Activated naive CD8-positive, alpha-beta T cell treated with anti-CD3 and anti-CD28 coated beads, Interleukin-2, amount 10 ng/mL, durations not matched to agents 7 days and 5 days (primary cell): Measurements from ENCODE around the gene TRAM2. TPM values are rescaled to one million over a fixed set of nuclear protein-coding genes. Genes with fewer than 3 reads are reported as not detected.

ENCODE experiments used
- ATAC-seq: fragments of 150-1000 bp; cut with Tn5 transposase; one replicate; pipeline ENCODE4 v1.10.0; 2021; ENCODE audit warnings: low read depth, moderate library complexity
- POLR2A ChIA-PET: fragments of 350-600 bp; sonication (Branson Sonifier 250); formaldehyde crosslinking; loops from one replicate; lab custom pipeline; 2021; ENCODE audit warnings: antibody characterized with exemption; lab: Charles Lee
- DNase-seq: peaks from one replicate; pipeline ENCODE4 v3.0.0; 2021
- H3K27ac Mint-ChIP-seq: one replicate; pipeline ENCODE4 v1.8.0; 2022; ENCODE audit warnings: mild to moderate bottlenecking, mixed read lengths
- H3K27me3 Mint-ChIP-seq: one replicate; pipeline ENCODE4 v1.8.0; 2022; ENCODE audit warnings: mild to moderate bottlenecking, moderate library complexity, mixed read lengths
- H3K36me3 Mint-ChIP-seq: one replicate; pipeline ENCODE4 v1.8.0; 2021; ENCODE audit warnings: mild to moderate bottlenecking, mixed read lengths
- H3K4me1 Mint-ChIP-seq: one replicate; pipeline ENCODE4 v1.8.0; 2021; ENCODE audit warnings: mixed read lengths
- H3K4me3 Mint-ChIP-seq: one replicate; pipeline ENCODE4 v1.8.0; 2022; ENCODE audit warnings: mild to moderate bottlenecking, moderate library complexity, mixed read lengths
- H3K9me3 Mint-ChIP-seq: one replicate; pipeline ENCODE4 v1.8.0; 2021; ENCODE audit warnings: mixed read lengths
- total RNA-seq, 2 experiments: library from RNA; stranded (reverse); gene quantifications; one replicate each; pipeline ENCODE4 v1.2.3, GENCODE V29; 2021

TRAM2 gene
- total RNA-seq, 2 experiments from 2014 or later, result 4.8 to 5.0 TPM

DNA sequence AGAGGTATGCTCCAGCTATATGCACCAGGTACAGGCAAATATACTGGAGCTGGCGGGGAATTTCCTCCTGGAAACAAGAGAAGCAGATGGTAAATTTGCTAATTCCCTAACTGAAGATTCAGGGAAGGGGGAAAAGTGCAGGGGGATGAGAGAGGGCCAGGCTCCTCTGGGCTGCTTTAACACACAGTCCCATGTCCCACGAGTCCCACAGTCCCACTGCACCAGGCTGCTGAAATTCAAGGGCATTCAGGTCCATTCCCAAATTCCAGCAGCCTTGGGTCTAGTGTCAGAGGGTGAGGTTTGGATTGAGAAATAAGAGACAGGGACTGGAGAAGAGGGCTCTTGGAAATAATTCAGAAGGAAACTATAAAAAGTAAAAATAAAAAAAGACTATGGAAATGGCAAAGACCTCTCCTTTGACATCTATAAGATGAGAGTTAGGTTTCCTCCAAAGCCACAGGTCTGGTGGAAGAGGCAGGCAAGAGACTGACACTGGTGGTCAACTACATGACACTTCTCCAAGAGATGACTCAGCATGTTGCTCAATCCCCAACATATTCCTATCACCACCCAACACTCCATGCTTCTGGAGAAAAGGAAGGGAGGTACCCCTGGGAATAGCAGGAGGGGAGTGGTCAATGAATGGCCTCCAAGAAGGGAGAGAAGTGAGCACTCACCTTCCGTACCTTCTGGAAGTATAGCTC, 69.2 kb downstream of the TRAM2 start:
- H3K4me1 Mint-ChIP-seq, result no peaks in the 10 kb centered on the region
- DNase-seq, result no peak
- POLR2A ChIA-PET, result no interaction called here
- H3K9me3 Mint-ChIP-seq, result no peaks in the 10 kb centered on the region
- no peaks in the 10 kb centered on the region for H3K36me3 Mint-ChIP-seq
- no peak overlapping the region for H3K4me3 Mint-ChIP-seq
- no peak for ATAC-seq
- no peaks in the 10 kb centered on the region for H3K27me3 Mint-ChIP-seq
- H3K27ac Mint-ChIP-seq, result no peak overlapping the region

- ATAC-seq (no peak), DNase-seq (no peak)
- Mint-ChIP-seq H3K9me3 (no peaks in the 10 kb centered on the region), H3K27ac (no peak overlapping the region), H3K27me3 (no peaks in the 10 kb centered on the region), H3K4me1 (no peaks in the 10 kb centered on the region), H3K36me3 (no peaks in the 10 kb centered on the region), H3K4me3 (no peak overlapping the region)
- POLR2A ChIA-PET, result no interaction called here
These were observed 70.4 kb downstream of the TRAM2 start for GRCh38 chr6:52506476-52506875.

DNA sequence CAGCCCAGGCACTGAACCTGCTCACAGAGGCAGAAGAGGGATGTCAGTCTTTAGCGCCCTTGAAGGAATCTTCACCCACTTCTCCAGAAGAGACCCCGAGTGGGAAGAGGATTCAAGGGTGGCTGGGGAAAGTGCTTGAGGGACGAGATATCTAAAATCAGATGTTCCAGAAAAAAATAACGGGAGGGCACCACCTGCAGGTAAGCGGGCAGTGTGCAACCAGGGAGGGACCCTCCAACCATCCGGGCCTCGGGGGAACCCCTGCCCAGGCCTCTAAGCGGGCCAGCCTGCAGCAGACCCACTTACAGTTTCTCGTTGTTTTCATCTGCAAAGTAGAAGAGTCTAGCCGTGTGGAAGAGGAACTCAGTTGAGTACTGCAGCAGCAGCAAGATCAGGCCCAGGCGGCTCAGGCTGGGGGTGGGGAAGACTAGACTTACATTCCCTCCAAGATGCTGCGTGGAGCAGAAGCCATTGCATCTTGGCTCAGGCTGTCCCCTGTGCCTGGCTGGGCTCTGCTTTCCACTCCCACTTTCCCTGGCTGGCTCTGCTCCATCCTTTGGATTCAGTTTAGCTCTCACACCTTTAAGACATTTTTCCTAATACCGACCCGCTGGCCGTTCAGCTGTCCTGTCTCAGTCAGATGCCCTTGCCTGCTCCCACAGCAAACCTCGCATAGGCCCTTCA, 71.0 kb downstream of the TRAM2 start:
- H3K27me3 Mint-ChIP-seq, result no peaks in the 10 kb centered on the region
- no peaks in the 10 kb centered on the region for H3K36me3 Mint-ChIP-seq
- H3K4me3 Mint-ChIP-seq, result no peak overlapping the region
- POLR2A ChIA-PET, result no interaction called here
- no peak overlapping the region for H3K27ac Mint-ChIP-seq
- no peaks in the 10 kb centered on the region for H3K4me1 Mint-ChIP-seq
- DNase-seq (no peak), ATAC-seq (no peak)
- H3K9me3 Mint-ChIP-seq, result no peaks in the 10 kb centered on the region

- Mint-ChIP-seq H3K27me3 (no peaks in the 10 kb centered on the region), H3K4me3 (no peak overlapping the region), H3K9me3 (no peaks in the 10 kb centered on the region), H3K36me3 (no peaks in the 10 kb centered on the region), H3K27ac (no peak overlapping the region), H3K4me1 (no peaks in the 10 kb centered on the region)
- DNase-seq (no peak), ATAC-seq (no peak)
- POLR2A ChIA-PET, result no interaction called here
These were observed 72.1 kb downstream of the TRAM2 start for GRCh38 chr6:52504782-52505136.

DNA sequence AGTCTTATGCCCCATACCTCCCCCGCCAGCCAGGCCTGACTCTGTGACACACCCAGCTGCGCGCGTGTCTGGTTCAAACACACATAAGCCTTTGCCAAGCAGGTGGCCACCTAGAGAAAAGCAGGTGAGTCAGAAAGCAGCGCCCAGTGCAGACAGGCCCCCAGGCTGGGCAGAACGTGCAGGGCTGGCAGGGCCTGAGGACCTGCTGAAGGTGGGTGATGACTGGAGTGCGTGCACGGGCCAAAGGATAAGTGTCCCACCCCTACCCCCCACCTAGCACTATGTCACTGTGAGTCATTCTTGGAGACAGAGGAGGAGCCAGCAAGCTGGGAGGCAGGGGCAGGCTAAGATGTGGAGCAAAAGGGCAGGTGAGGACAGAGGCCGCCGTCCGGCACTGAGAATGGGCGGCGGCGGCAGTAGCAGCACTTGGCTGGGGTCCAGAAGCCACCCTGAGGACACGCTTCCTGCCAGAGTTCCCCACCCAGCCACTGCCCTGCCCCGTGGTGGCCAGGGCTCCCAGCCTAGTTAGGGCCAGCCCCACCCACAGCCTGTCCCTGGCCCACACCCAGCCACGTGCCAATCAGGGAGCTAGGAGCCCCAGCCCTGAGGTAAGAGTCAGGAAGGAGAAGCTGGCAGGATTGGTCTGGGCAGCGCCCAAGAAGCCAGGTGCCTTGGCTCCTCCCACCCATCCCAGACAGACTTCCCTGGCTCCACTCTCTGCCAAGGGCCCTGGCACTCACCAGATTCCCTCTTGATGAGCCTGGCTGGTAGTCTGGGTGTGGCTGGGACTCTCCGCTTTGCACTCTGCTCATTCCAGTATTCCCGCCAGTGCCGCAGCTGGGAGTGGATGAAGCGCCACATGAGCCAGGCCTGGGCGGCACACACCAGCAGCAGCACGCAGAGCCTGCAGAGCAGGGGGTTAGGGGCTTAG, 72.7 kb downstream of the TRAM2 start:
- POLR2A ChIA-PET, result no interaction called here
- H3K27me3 Mint-ChIP-seq, result no peaks in the 10 kb centered on the region
- H3K9me3 Mint-ChIP-seq, result no peaks in the 10 kb centered on the region
- no peaks in the 10 kb centered on the region for H3K4me1 Mint-ChIP-seq
- H3K27ac Mint-ChIP-seq, result no peak overlapping the region
- DNase-seq, result no peak
- H3K4me3 Mint-ChIP-seq, result no peak overlapping the region
- ATAC-seq, result peak; percentile 18
- no peaks in the 10 kb centered on the region for H3K36me3 Mint-ChIP-seq

- DNase-seq (no peak), ATAC-seq (no peak)
- POLR2A ChIA-PET, result no interaction called here
- no peaks in the 10 kb centered on the region for H3K4me1 Mint-ChIP-seq
- H3K27me3 Mint-ChIP-seq, result no peaks in the 10 kb centered on the region
- no peak overlapping the region for H3K4me3 Mint-ChIP-seq
- no peaks in the 10 kb centered on the region for H3K36me3 Mint-ChIP-seq
- H3K27ac Mint-ChIP-seq, result no peak overlapping the region
- H3K9me3 Mint-ChIP-seq, result no peaks in the 10 kb centered on the region
These were observed 73.5 kb downstream of the TRAM2 start for GRCh38 chr6:52503323-52503747.

DNA sequence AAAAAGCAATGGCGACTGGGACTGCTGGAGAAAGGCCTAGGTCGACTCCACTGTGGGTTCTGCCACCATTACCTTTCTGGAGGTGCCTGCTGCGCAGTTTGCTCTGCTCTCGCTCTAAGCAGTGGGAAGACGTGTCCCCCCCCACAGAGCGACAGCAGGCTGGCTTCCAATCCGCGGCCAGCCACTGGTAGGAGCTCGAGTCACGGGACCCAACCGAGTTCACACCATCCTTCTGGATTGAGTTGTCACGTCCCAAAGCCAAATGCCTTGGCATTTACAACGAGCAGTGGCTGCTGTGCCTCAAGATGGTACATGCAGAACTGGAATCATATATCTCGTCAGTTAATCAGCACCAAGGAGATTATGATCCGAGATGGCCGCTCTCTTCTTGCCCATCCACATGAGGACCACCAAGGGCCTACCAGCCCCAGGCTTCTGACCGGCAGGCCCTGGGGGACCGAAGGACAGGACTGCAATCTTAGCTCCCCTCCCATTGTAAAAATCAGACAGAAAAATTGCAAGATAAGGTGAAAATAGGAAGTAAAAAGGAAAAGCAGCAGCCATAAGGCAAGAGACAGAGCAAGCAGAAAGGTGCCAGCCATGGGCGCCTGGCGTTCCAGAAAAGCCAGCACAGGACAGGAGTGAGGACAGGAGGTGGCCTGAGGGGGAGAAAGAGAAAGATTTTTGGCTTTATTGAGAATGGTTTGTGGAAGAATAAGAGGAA, 74.4 kb downstream of the TRAM2 start:
- DNase-seq (no peak), ATAC-seq (no peak)
- H3K4me1 Mint-ChIP-seq, result no peaks in the 10 kb centered on the region
- H3K27ac Mint-ChIP-seq, result no peak overlapping the region
- POLR2A ChIA-PET, result no interaction called here
- no peaks in the 10 kb centered on the region for H3K36me3 Mint-ChIP-seq
- no peaks in the 10 kb centered on the region for H3K9me3 Mint-ChIP-seq
- no peak overlapping the region for H3K4me3 Mint-ChIP-seq
- no peaks in the 10 kb centered on the region for H3K27me3 Mint-ChIP-seq

GRCh38 chr6:52500238-52501129, 76.4 kb downstream of the TRAM2 start:
- no peak for ATAC-seq
- no peak for DNase-seq
- no peak overlapping the region for H3K4me3 Mint-ChIP-seq
- no peaks in the 10 kb centered on the region for H3K4me1 Mint-ChIP-seq
- H3K27me3 Mint-ChIP-seq, result no peaks in the 10 kb centered on the region
- H3K9me3 Mint-ChIP-seq, result no peaks in the 10 kb centered on the region
- POLR2A ChIA-PET, result no interaction called here
- no peak overlapping the region for H3K27ac Mint-ChIP-seq
- H3K36me3 Mint-ChIP-seq, result no peaks in the 10 kb centered on the region

DNA sequence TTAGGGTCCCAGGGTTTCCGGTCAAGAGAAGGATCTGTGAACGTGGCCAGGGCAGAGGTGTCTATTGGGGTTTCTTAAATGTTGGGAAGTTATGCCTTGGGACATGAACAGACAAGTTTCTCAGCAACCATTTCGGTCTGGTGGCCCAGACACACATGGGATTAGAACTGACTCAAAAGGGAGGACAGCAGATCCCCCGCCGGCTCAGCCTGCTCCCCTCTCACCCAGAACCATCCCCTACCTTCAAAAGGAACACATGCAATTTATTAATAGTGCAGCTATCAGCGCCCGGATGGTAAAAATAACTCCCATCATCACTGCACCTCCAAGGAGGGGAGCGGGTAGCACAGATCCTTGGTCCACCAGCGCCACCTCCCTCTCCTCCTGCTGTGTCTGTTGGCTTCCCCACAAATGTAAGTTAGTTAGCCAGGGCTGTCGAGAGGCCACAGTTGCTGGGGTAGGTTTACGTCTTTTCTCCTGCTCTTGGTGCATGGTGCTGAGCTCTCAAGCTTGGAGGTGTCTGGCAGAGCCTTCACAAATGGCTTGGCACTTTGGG, 77.1 kb downstream of the TRAM2 start:
- Mint-ChIP-seq H3K9me3 (no peaks in the 10 kb centered on the region), H3K4me1 (no peaks in the 10 kb centered on the region), H3K27me3 (no peaks in the 10 kb centered on the region), H3K36me3 (no peaks in the 10 kb centered on the region), H3K4me3 (no peak overlapping the region), H3K27ac (no peak overlapping the region)
- POLR2A ChIA-PET, result no interaction called here
- DNase-seq (no peak), ATAC-seq (no peak)

DNA sequence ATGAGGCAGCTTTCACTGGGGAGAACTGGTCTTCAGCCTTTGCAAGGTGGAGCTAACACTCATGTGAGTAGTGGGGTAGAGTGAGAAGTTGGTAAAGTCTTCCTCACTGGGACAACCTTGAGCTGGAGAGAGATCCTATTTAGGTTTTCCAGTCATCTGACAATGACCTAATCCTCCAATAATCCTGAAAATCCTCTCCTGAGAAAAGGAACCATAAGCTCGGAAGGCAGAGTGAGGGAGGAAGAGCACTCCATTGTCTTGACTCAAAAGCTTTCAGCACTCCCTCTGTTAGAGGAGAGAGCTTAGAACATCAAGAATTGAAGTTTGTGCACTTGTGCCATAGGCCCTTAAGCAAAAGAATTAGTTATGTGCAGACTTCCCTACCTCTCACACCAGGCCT, 77.8 kb downstream of the TRAM2 start:
- DNase-seq (no peak), ATAC-seq (no peak)
- Mint-ChIP-seq H3K4me1 (no peaks in the 10 kb centered on the region), H3K27me3 (no peaks in the 10 kb centered on the region), H3K36me3 (no peaks in the 10 kb centered on the region), H3K27ac (no peak overlapping the region), H3K9me3 (no peaks in the 10 kb centered on the region), H3K4me3 (no peak overlapping the region)
- POLR2A ChIA-PET, result no interaction called here

DNA sequence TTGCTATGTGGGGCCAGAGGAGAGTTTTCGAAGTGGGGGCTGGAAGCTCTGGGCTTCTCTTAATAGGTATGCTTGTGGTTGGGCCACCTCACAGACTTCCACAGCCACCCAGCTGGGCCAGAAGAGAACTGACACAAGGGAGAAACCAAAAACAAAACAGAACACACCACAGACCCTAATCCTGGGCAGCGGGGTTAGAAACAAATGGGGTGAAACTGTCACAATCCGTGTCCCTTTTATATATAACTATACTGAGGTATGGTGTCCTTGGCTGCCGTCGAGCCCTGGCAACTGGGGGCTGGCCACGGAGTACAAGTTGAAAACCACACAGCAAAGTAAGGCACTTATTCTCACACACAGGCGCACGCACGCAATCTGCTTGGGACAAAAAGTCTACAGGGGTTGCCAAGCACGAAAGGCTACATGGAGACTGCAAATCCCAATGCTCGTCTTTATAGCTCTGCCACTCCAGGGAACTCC, 78.3 kb downstream of the TRAM2 start:
- POLR2A ChIA-PET, result no interaction called here
- no peak overlapping the region for H3K4me3 Mint-ChIP-seq
- no peaks in the 10 kb centered on the region for H3K36me3 Mint-ChIP-seq
- no peaks in the 10 kb centered on the region for H3K9me3 Mint-ChIP-seq
- ATAC-seq (no peak), DNase-seq (no peak)
- no peaks in the 10 kb centered on the region for H3K27me3 Mint-ChIP-seq
- H3K27ac Mint-ChIP-seq, result no peak overlapping the region
- no peaks in the 10 kb centered on the region for H3K4me1 Mint-ChIP-seq

- POLR2A ChIA-PET, result no interaction called here
- Mint-ChIP-seq H3K36me3 (no peaks in the 10 kb centered on the region), H3K4me1 (no peaks in the 10 kb centered on the region), H3K27me3 (no peaks in the 10 kb centered on the region), H3K9me3 (no peaks in the 10 kb centered on the region), H3K27ac (no peak overlapping the region), H3K4me3 (no peak overlapping the region)
- no peak for DNase-seq
- no peak for ATAC-seq
These were observed 79.0 kb downstream of the TRAM2 start for GRCh38 chr6:52497652-52498408.
